GM12878 (cell line): Measurements from ENCODE around the gene STX1B. TPM values are rescaled to one million over a fixed set of nuclear protein-coding genes. Genes with fewer than 3 reads are reported as not detected.
A peak's percentile ranks its signal among the peaks of the same experiment; 100 is the strongest.

Experiments
- ATF7 ChIP-seq: fragments of 450-650 bp; IDR thresholded peaks from 2 replicates; pipeline ENCODE4 v1.6.1; 2016; ENCODE audit warnings: low read depth, mild to moderate bottlenecking
- BHLHE40 ChIP-seq, 2 experiments: fragments of 450-650 bp in 1 of 2; IDR thresholded peaks; 2 replicates each; pipeline ENCODE4 v1.6.1; 2011 to 2017; ENCODE audit warnings: low read depth in 2 of 2, borderline replicate concordance in 1 of 2, improper control_type of control experiment in 1 of 2, low read length in 1 of 2, mild to moderate bottlenecking in 1 of 2
- DPF2 ChIP-seq: fragments of 450-650 bp; IDR thresholded peaks from 2 replicates; pipeline ENCODE4 v1.6.1; 2017; ENCODE audit warnings: mild to moderate bottlenecking
- ESRRA ChIP-seq: IDR thresholded peaks from 2 replicates; pipeline ENCODE4 v1.6.1; 2012; ENCODE audit warnings: mild to moderate bottlenecking, low read length, improper control_type of control experiment
- HDAC6 ChIP-seq: fragments of 200-600 bp; sonication (generic); IDR thresholded peaks from one replicate; pipeline ENCODE4 v1.8.0; 2017; ENCODE audit warnings: antibody characterized with exemption; ENCODE audit not compliant: unreplicated experiment
- IRF4 ChIP-seq: IDR thresholded peaks from 2 replicates; pipeline ENCODE4 v1.6.1; 2011; ENCODE audit warnings: low read depth, low read length
- JUNB ChIP-seq: IDR thresholded peaks from 2 replicates; pipeline ENCODE4 v1.6.1; 2016; ENCODE audit warnings: antibody characterized with exemption, mild to moderate bottlenecking
- NFIC ChIP-seq: IDR thresholded peaks from 2 replicates; pipeline ENCODE4 v1.6.1; 2012; ENCODE audit warnings: low read depth, mild to moderate bottlenecking, inconsistent platforms, low read length, moderate library complexity
- NRF1 ChIP-seq: conservative IDR thresholded peaks from 2 replicates; pipeline ENCODE4 v1.6.1; 2011; ENCODE audit warnings: mild to moderate bottlenecking, low read depth, low read length, improper control_type of control experiment
- PAX5 ChIP-seq: IDR thresholded peaks from 2 replicates; pipeline ENCODE4 v1.6.1; 2011; ENCODE audit warnings: low read depth, low read length, borderline replicate concordance
- SIN3A ChIP-seq: IDR thresholded peaks from 2 replicates; pipeline ENCODE4 v1.6.1; 2012; ENCODE audit warnings: low read depth, low read length, improper control_type of control experiment
- SIX5 ChIP-seq: IDR thresholded peaks from 2 replicates; pipeline ENCODE4 v1.6.1; 2011; ENCODE audit warnings: mild to moderate bottlenecking, low read depth, low read length, moderate library complexity; ENCODE audit not compliant: severe bottlenecking
- SUZ12 ChIP-seq: fragments of 200-600 bp; sonication (generic); IDR thresholded peaks from one replicate; pipeline ENCODE4 v1.6.1; 2018; ENCODE audit warnings: antibody characterized with exemption, mild to moderate bottlenecking; ENCODE audit not compliant: unreplicated experiment
- ZNF207 ChIP-seq: fragments of 450-650 bp; IDR thresholded peaks from 2 replicates; pipeline ENCODE4 v1.6.1; 2014; ENCODE audit warnings: antibody characterized with exemption, mild to moderate bottlenecking, borderline replicate concordance
- ZNF274 ChIP-seq: IDR thresholded peaks from one replicate; pipeline ENCODE4 v1.8.0; 2011; ENCODE audit not compliant: insufficient read length, insufficient read depth
- polyA plus RNA-seq, 11 experiments: library from polyadenylated mRNA; depleted of rRNA in 4 of 11; unstranded in 6 of 11; stranded (reverse) in 5 of 11; fragments of >200 nt; fragmentation: Nextera tagmentation in 4 of 11; fragmentation: Illumina TruSeq in 1 of 11; extraction: Ambion mirVana in 4 of 11; extraction: Trizol in 1 of 11; gene quantifications; 1 replicate in 1 of 11; 2 replicates in 10 of 11; pipeline versions ENCODE4 v1.2.1 to v1.2.3, GENCODE V29; 2011 to 2016; ENCODE audit warnings: inconsistent platforms in 2 of 11, missing spikeins in 2 of 11, low read depth in 1 of 11
- total RNA-seq, 4 experiments: library from RNA; depleted of rRNA in 3 of 4; stranded (reverse); fragments of >200 nt in 3 of 4; fragmentation: Illumina TruSeq in 1 of 4; extraction: Trizol in 1 of 4; gene quantifications; 2 replicates each; pipeline versions ENCODE4 v1.2.1 to v1.2.3, GENCODE V29; 2013 to 2021
- TF ChIP-seq, protein P1 (sequence below): fragments of 450-650 bp; IDR thresholded peaks from 2 replicates; pipeline ENCODE4 v1.6.1; 2016; ENCODE audit warnings: mild to moderate bottlenecking, moderate library complexity, borderline replicate concordance
- TF ChIP-seq, protein P2 (sequence below): IDR thresholded peaks from 2 replicates; pipeline ENCODE4 v1.6.1; 2012; ENCODE audit warnings: low read depth, low read length, improper control_type of control experiment
- TF ChIP-seq, protein P3 (sequence below): IDR thresholded peaks from 2 replicates; pipeline ENCODE4 v1.6.1; 2011; ENCODE audit warnings: low read depth, low read length, improper control_type of control experiment, borderline replicate concordance
- TF ChIP-seq, protein P4 (sequence below): fragments of 450-650 bp; IDR thresholded peaks from 2 replicates; pipeline ENCODE4 v1.6.1; 2017; ENCODE audit warnings: mild to moderate bottlenecking, moderate library complexity

Gene STX1B
- total and polyA plus RNA-seq, 10 of the 15 experiments (the other 5 are each of a cell fraction or from before 2014, with no cell fraction given) = 0.22 to 2.5 (median 1.1) TPM

DNA sequence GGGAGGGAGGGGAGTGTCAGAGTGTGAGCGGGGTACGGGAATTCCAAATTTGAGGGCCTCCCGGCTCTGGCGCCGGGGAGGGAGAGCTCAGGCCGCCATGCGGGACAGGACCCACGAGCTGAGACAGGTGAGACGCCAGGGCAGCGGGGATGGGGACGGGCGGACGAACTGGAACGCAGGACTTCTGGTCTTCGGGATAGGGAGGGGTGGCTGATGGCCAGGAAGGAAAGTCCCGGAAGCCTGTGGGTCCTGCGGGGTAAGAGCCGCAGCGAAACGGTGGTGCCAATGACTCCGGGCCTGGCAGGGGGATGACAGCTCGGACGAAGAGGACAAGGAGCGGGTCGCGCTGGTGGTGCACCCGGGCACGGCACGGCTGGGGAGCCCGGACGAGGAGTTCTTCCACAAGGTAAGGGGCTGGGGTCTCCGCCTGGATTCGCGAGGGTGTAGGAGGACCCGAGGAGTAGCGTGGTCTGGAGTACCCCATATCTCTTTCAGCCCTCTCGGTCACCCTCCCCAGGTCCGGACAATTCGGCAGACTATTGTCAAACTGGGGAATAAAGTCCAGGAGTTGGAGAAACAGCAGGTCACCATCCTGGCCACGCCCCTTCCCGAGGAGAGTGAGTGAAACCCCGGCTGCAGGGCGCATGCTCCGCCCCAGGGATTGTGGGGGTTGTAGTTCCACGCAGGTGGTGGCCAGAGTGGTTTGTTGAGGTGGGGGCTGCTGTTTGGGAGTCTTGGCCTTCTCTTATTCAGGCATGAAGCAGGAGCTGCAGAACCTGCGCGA, 23.5 kb upstream of the STX1B start (continued):
- no peak for TF ChIP-seq HDAC6
- 0 out of 2 replicates have a peak, but pooled peaks have one; percentile 35 for TF ChIP-seq DPF2
- no peak for TF ChIP-seq ZNF274
- TF ChIP-seq, protein P1, sequence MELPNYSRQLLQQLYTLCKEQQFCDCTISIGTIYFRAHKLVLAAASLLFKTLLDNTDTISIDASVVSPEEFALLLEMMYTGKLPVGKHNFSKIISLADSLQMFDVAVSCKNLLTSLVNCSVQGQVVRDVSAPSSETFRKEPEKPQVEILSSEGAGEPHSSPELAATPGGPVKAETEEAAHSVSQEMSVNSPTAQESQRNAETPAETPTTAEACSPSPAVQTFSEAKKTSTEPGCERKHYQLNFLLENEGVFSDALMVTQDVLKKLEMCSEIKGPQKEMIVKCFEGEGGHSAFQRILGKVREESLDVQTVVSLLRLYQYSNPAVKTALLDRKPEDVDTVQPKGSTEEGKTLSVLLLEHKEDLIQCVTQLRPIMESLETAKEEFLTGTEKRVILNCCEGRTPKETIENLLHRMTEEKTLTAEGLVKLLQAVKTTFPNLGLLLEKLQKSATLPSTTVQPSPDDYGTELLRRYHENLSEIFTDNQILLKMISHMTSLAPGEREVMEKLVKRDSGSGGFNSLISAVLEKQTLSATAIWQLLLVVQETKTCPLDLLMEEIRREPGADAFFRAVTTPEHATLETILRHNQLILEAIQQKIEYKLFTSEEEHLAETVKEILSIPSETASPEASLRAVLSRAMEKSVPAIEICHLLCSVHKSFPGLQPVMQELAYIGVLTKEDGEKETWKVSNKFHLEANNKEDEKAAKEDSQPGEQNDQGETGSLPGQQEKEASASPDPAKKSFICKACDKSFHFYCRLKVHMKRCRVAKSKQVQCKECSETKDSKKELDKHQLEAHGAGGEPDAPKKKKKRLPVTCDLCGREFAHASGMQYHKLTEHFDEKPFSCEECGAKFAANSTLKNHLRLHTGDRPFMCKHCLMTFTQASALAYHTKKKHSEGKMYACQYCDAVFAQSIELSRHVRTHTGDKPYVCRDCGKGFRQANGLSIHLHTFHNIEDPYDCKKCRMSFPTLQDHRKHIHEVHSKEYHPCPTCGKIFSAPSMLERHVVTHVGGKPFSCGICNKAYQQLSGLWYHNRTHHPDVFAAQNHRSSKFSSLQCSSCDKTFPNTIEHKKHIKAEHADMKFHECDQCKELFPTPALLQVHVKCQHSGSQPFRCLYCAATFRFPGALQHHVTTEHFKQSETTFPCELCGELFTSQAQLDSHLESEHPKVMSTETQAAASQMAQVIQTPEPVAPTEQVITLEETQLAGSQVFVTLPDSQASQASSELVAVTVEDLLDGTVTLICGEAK = no peak; the same call in 1 of the 2 replicates
- no peak for TF ChIP-seq ATF7
- TF ChIP-seq, protein P2, sequence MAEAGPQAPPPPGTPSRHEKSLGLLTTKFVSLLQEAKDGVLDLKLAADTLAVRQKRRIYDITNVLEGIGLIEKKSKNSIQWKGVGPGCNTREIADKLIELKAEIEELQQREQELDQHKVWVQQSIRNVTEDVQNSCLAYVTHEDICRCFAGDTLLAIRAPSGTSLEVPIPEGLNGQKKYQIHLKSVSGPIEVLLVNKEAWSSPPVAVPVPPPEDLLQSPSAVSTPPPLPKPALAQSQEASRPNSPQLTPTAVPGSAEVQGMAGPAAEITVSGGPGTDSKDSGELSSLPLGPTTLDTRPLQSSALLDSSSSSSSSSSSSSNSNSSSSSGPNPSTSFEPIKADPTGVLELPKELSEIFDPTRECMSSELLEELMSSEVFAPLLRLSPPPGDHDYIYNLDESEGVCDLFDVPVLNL = no peak
- no peak for TF ChIP-seq ZNF207
- TF ChIP-seq NFIC = no peak
- TF ChIP-seq, protein P3, sequence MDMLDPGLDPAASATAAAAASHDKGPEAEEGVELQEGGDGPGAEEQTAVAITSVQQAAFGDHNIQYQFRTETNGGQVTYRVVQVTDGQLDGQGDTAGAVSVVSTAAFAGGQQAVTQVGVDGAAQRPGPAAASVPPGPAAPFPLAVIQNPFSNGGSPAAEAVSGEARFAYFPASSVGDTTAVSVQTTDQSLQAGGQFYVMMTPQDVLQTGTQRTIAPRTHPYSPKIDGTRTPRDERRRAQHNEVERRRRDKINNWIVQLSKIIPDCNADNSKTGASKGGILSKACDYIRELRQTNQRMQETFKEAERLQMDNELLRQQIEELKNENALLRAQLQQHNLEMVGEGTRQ = no peak
- TF ChIP-seq ESRRA = no peak
- TF ChIP-seq PAX5 = 0 out of 2 replicates have a peak, but pooled peaks have one; percentile 23
- TF ChIP-seq BHLHE40 (IDR thresholded peaks at IDR 0.05; ENCODE audit: borderline replicate concordance in 1 of 2, low read depth in 2 of 2, low read length in 1 of 2) = no peak
- peak; percentile 95 for TF ChIP-seq SIX5
- 0 out of 2 replicates have a peak, but pooled peaks have one; percentile 35 for TF ChIP-seq IRF4
- peak; percentile 84 for TF ChIP-seq NRF1
- no peak for TF ChIP-seq JUNB
- 0 out of 2 replicates have a peak, but pooled peaks have one; percentile 41 for TF ChIP-seq SIN3A
- no peak for TF ChIP-seq SUZ12
- TF ChIP-seq, protein P4, sequence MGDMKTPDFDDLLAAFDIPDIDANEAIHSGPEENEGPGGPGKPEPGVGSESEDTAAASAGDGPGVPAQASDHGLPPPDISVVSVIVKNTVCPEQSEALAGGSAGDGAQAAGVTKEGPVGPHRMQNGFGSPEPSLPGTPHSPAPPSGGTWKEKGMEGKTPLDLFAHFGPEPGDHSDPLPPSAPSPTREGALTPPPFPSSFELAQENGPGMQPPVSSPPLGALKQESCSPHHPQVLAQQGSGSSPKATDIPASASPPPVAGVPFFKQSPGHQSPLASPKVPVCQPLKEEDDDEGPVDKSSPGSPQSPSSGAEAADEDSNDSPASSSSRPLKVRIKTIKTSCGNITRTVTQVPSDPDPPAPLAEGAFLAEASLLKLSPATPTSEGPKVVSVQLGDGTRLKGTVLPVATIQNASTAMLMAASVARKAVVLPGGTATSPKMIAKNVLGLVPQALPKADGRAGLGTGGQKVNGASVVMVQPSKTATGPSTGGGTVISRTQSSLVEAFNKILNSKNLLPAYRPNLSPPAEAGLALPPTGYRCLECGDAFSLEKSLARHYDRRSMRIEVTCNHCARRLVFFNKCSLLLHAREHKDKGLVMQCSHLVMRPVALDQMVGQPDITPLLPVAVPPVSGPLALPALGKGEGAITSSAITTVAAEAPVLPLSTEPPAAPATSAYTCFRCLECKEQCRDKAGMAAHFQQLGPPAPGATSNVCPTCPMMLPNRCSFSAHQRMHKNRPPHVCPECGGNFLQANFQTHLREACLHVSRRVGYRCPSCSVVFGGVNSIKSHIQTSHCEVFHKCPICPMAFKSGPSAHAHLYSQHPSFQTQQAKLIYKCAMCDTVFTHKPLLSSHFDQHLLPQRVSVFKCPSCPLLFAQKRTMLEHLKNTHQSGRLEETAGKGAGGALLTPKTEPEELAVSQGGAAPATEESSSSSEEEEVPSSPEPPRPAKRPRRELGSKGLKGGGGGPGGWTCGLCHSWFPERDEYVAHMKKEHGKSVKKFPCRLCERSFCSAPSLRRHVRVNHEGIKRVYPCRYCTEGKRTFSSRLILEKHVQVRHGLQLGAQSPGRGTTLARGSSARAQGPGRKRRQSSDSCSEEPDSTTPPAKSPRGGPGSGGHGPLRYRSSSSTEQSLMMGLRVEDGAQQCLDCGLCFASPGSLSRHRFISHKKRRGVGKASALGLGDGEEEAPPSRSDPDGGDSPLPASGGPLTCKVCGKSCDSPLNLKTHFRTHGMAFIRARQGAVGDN = no peak
